Astrocyte (in vitro differentiated cells and primary cell): ENCODE results near the gene ELMO3.

ENCODE experiments used
- CTCF ChIP-seq: IDR thresholded peaks from 2 replicates; pipeline ENCODE4 v1.5.1; 2011; ENCODE audit warnings: low read depth, mild to moderate bottlenecking, inconsistent platforms, low read length, moderate library complexity; ENCODE audit not compliant: insufficient read depth
- EZH2 ChIP-seq: IDR thresholded peaks from 2 replicates; pipeline ENCODE4 v1.6.1; 2012; ENCODE audit warnings: mild to moderate bottlenecking, low read length, inconsistent platforms; ENCODE audit not compliant: insufficient read depth

DNA sequence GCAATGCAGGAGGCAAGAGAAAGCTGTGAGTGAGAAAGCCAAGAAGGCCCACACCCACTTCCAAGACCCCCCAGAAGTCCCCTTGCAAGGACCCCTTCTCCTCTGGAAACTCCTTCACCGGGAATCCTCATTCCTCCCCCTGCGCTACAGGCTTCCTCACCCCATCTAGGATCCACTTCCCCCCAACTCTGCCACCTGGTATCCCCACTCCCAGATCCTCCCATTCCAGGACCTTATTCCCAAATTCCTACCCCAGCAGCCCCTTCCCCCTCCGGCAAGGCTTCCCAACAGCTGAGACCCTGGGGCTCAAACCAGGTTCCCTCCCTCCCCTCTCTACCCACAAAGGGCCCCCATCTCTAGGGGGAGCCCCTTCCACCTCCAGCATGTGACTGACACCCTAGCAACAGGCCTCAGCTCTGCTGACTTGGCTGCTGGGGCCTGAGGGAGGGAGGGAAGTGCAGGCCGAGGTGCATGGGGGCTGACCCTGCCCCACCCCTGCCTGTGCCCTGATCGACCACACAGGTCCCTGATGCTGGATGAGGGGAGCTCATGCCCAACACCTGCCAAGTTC, 32.2 kb upstream of the ELMO3 start:
- no peak for TF ChIP-seq CTCF
- peak; percentile 39 for TF ChIP-seq EZH2
